OCI-M1 (cell line): ENCODE results near the gene EVPL.
"Not testable (repeated sequence)": the region's sequence is repeated elsewhere in the genome, so short reads cannot be mapped to it uniquely, and the experiment has no call there.

Experiments used
- DNase-seq: peaks from one replicate; lab custom pipeline; 2025; lab: John Stamatoyannopoulos, UW

The EVPL gene

GRCh38 chr17:76027159-76027839 is at the start of gene EVPL:
EVPL (minus strand) TSS chr17:76027306; CDS start chr17:76027198, 108 bp downstream.
- no peak for DNase-seq

GRCh38 chr17:76076146-76076764 is 49.1 kb upstream of the EVPL start:
- DNase-seq: no peak

GRCh38 chr17:76075364-76076145 is 48.4 kb upstream of the EVPL start:
- peak; percentile 16 for DNase-seq

- DNase-seq: no peak
Measured at GRCh38 chr17:76074390-76075363, 47.6 kb upstream of the EVPL start, which contains the start of gene GALR2. GALR2 (plus strand) TSS chr17:76074781; CDS start chr17:76074884, 103 bp downstream.

GRCh38 chr17:76072148-76072858 is 45.2 kb upstream of the EVPL start, which contains the start of gene SRP68:
SRP68 (minus strand) TSS chr17:76072517; CDS start chr17:76072491, 26 bp downstream.
- DNase-seq: peak; percentile 93

GRCh38 chr17:76071531-76072147 is 44.5 kb upstream of the EVPL start:
- peak; percentile 45 for DNase-seq

GRCh38 chr17:76065775-76066174 is 38.7 kb upstream of the EVPL start:
- DNase-seq: no peak

GRCh38 chr17:76063875-76064546 is 36.9 kb upstream of the EVPL start:
- DNase-seq: no peak

GRCh38 chr17:76058264-76058663 is 31.2 kb upstream of the EVPL start:
- not testable (repeated sequence) for DNase-seq

GRCh38 chr17:76056882-76057281 is 29.8 kb upstream of the EVPL start:
- DNase-seq: no peak

GRCh38 chr17:76054112-76054476 is 27.0 kb upstream of the EVPL start:
- DNase-seq: no peak

GRCh38 chr17:76053246-76054111 is 26.4 kb upstream of the EVPL start:
- DNase-seq: no peak

GRCh38 chr17:76051561-76051960 is 24.5 kb upstream of the EVPL start:
- DNase-seq: no peak

- DNase-seq: no peak
Measured at GRCh38 chr17:76050538-76051467, 23.7 kb upstream of the EVPL start.

GRCh38 chr17:76049836-76050537 is 22.9 kb upstream of the EVPL start:
- no peak for DNase-seq

- DNase-seq: no peak
Measured at GRCh38 chr17:76049239-76049638, 22.1 kb upstream of the EVPL start.

GRCh38 chr17:76048711-76049110 is 21.6 kb upstream of the EVPL start:
- no peak for DNase-seq
